Epidermal melanocyte (primary cell): Measurements from ENCODE around the gene EIF4EBP3.
A peak's percentile ranks its signal among the peaks of the same experiment; 100 is the strongest.

Source experiments
- DNase-seq: peaks from one replicate; pipeline ENCODE4 v3.0.0; 2011; ENCODE audit warnings: low spot score; ENCODE audit not compliant: insufficient read length

The EIF4EBP3 gene

DNA sequence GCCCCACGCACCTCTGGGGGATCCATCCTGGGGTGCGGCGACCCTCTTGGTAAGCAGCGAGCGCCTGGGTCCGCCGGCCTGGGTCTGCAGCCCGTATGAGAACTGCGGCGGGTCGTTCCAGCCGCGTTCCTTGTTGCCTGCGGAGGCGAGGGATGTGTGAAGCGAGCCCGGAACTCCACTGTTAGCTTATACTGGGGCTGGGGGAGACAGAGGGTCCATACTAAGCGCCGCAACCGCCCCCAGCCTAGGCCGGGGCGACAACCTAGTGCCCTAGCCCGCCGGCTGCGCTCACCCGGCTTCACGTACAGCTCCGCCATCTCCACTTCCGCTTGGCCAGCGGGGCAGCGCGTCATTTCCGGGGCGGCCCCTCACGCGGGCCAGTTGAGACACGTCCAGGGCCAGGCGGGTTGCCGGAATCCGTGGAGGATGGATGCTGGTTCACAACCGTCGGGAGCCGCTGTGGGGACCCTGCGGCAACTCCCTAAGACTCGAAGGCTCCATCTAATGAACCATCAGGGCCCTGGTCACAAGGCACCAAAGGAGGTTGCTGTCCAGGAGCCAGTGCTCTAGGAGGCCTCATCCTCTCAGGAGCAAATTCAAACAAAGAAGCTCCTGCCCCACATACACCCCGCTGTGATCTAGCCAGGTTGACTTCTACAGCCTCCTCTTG, 9.8 kb downstream of the EIF4EBP3 start, which contains the start of gene SRA1:
Gene SRA1 (minus strand): TSS at position 338 of the 670 bp plus-strand sequence. CDS start 21 bp downstream, at position 317.
- peak; percentile 96 for DNase-seq

GRCh38 chr5:140557965-140558364, 10.5 kb downstream of the EIF4EBP3 start:
- DNase-seq = no peak

GRCh38 chr5:140558542-140558941, 11.1 kb downstream of the EIF4EBP3 start:
- no peak for DNase-seq

DNA sequence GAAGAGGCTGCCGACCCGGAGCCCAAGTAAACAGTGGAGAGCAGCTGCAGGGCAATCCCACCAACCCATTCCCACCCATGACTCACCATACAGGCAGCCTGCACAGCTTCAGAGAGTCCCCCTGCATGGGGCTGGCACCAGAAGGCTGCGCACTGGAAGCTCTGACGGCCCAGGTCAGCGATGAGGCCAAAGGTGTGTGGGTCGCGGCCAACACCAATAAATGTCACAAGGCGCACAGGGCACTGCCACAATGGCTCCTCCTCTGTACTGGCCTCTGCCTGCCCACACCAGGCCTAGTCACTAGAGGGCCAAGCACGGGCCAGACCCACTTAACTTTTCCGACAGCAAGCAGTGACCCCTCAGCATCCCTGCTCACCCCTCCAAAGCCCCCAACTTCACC, 12.8 kb downstream of the EIF4EBP3 start:
- no peak for DNase-seq

DNA sequence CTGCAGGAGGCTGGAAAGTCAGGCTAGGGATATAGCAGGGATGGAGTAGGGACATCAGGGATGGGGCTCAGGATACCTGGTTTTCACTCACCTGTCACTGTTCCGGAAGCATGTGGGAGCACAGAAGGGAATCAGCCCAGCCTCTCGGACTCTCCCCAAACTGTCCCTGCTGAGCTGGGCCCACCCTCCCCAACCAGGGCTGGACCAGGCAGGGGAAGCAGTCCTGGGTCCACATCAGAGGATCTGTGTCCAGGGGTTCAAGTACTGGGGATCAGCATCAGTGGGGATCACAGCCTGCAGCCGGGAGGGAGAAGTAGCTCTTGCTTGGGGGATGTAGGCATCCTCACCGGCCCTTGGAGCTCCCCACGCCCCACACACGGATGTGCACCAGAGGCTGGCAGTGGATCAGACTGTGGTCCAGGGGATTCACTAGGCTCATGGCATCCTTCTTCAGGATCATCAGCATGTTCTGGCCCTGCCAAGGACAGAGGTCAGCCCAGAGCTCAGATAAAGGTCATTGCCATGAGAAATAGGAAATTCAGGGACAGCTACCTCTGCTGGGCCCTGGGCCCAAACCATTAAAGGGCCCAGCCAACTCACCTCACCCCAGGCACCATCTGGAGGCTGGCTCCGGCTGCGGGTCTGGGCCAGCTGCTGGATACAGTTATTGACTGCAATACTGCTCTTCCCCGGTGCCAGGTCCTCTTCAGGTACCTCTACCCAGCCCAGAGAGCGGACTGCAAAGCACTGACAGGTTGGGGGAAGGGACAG, 14.5 kb downstream of the EIF4EBP3 start:
- DNase-seq = no peak

- no peak for DNase-seq
Measured at GRCh38 chr5:140563596-140563995, 16.1 kb downstream of the EIF4EBP3 start.

- peak; percentile 92 for DNase-seq
Measured at GRCh38 chr5:140564196-140565023, 16.9 kb downstream of the EIF4EBP3 start, which contains the start of the genes APBB3 and SLC35A4. Gene APBB3, minus strand, starts transcription at chr5:140564598. Its CDS starts 353 bp downstream, at chr5:140564245. Gene SLC35A4, plus strand, starts transcription at chr5:140564828. Its CDS starts 2,342 bp downstream, at chr5:140567170.

- DNase-seq = no peak
Measured at GRCh38 chr5:140565024-140565779, 17.7 kb downstream of the EIF4EBP3 start.

DNA sequence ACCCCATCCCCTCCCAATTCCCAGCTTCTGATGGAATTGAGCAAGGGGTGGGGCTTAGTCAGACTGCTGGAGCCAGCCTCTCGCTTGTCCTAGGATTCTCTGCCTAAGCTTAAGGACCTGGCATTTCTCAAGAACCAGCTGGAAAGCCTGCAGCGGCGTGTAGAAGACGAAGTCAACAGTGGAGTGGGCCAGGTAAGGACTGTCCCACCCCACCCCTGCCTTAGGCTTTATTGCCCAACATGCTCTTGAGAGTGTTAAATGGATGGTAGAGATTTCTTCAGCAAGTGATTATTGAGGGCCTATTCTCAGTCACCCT, 18.3 kb downstream of the EIF4EBP3 start:
- no peak for DNase-seq

DNA sequence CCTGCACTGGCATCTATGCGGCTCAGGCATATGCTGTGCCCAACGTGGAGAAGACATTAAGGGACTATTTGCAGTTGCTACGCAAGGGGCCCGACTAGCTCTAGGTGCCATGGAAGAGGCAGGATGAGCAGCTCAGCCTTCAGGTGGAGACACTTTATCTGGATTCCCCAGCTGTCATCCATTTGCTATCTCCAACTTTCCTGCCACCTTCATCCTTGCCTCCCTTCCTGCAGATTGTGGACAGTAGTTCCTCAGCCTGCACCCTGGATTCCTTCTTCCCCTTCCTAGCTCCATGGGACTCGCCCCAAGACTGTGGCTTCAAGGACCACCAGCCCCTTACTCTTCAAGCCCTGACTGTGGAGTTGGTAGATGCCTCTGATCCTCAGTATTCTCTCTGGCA, 19.2 kb downstream of the EIF4EBP3 start:
- DNase-seq = no peak

- no peak for DNase-seq
Measured at GRCh38 chr5:140567136-140567818, 19.8 kb downstream of the EIF4EBP3 start.

DNA sequence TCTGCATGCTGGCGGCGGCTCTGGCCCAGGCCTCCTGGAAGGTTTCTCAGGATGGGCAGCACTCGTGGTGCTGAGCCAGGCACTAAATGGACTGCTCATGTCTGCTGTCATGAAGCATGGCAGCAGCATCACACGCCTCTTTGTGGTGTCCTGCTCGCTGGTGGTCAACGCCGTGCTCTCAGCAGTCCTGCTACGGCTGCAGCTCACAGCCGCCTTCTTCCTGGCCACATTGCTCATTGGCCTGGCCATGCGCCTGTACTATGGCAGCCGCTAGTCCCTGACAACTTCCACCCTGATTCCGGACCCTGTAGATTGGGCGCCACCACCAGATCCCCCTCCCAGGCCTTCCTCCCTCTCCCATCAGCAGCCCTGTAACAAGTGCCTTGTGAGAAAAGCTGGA, 20.4 kb downstream of the EIF4EBP3 start:
- DNase-seq = no peak

- no peak for DNase-seq
Measured at GRCh38 chr5:140568443-140569063, 21.1 kb downstream of the EIF4EBP3 start.

DNA sequence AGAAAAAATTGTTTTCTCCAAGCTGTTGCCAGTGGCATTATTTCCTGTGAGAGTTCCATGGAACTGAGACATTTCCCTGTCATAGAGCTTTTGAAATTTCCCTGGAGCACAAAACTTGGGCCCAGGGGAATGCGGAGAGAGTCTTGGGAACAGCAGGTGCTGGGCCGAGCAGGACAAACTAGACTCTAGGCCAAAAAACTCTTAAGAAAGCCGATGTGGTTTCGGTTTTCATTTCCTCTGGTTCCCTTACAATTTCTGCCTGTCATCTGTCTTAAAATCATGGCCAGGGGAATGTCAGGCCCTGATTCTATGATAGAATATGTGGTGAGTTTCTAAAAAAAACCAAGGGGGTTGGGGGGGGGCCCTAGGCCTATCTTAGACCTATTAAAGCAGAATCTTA, 21.7 kb downstream of the EIF4EBP3 start:
- DNase-seq = no peak

DNA sequence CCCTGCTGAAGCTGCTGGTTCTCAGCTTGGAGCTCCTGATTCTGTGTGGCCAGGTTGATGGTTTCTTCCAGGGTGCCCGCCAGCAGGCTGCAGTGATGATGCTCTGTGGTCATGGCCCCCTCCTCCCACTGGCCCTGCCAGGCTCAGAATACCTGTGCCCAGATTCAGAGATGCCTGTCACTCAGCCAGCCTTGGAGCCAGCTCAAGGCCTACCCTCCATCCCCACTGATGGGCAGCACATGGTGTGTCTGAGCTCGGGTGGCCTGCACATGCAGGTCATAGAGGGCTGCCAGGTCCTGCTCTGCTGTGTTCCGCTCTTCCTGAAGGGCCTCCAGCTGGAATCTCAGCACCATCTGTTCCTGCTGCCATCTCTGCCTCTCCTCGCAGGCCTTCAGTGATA, 22.6 kb downstream of the EIF4EBP3 start:
- no peak for DNase-seq

- DNase-seq = no peak
Measured at GRCh38 chr5:140570488-140570887, 23.0 kb downstream of the EIF4EBP3 start.

- DNase-seq = no peak
Measured at GRCh38 chr5:140571105-140571504, 23.6 kb downstream of the EIF4EBP3 start.

DNA sequence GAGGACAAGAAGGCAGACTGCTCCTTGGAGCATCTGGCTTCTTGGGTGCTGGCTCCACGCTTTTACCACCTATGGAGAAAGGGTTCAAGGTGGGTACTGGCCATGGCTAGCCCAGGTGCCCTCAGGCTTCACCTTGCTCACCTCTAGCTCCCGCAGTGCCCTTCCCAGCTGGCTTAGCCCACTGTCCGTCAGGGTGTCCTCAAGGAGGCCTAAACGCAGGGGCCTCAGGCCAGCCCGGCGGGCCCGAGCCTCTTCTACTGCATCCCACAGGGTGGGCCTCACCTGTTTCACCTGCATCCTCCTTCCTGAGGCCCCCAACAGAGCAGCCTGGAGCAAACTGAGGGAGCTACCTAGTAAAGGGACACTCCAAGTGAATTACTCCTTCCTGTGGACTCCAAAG, 26.2 kb downstream of the EIF4EBP3 start:
- DNase-seq = no peak

DNA sequence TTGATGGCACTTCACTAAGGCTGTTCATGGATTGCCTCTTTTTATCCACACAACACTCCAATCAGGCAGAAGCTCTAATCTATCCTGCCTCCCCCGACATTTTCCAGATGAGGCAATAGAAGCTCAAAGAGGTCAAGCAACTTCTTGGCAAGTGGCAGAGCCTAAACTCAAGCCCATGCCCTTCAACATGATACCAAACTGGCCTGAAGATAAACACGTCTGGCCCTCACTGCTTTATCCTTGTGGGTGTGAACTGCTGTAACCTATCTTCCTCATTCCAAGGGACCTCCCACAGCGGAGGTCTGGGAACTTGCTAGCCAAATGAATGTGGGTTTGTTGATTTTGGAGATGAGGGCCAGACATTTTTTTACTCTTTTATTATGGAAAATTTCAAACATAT, 26.7 kb downstream of the EIF4EBP3 start:
- no peak for DNase-seq

DNA sequence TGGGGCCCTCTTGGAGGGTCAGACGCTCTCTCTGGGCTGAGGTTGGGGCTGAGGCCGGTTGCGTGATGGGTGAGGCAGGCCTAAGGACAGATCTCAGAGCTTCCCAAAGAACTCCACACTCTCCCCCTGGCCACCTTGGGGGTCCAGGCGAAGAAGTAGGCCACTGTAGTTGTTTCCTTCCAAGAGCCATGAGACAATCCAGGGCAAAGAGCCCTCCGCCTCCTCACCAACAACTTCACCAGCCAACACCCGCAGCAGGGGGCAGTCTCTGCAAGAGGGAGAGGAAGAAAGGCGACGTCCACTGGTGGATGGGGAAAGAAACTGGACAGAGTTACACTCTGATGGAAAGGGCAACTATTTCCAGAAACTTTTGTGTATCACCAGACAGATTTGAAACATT, 27.8 kb downstream of the EIF4EBP3 start:
- DNase-seq = no peak
